HFF-Myc (cell line): Measurements from ENCODE around the gene PSMB11.

Experiments
- DNase-seq: peaks from one replicate; pipeline ENCODE4 v3.0.0-alpha.2; 2011; ENCODE audit warnings: low read depth; ENCODE audit errors: extremely low read depth
- H3K4me3 ChIP-seq: replicated peaks from 2 replicates; pipeline ENCODE4 v1.5.1; 2011; ENCODE audit warnings: low read depth, mild to moderate bottlenecking, control low read depth, low read length
- TF ChIP-seq, protein P1 (sequence below): IDR thresholded peaks from 2 replicates; pipeline ENCODE4 v1.5.1; 2012; ENCODE audit warnings: mild to moderate bottlenecking, low read depth, low read length, control low read depth; ENCODE audit errors: missing control alignments

PSMB11 gene

DNA sequence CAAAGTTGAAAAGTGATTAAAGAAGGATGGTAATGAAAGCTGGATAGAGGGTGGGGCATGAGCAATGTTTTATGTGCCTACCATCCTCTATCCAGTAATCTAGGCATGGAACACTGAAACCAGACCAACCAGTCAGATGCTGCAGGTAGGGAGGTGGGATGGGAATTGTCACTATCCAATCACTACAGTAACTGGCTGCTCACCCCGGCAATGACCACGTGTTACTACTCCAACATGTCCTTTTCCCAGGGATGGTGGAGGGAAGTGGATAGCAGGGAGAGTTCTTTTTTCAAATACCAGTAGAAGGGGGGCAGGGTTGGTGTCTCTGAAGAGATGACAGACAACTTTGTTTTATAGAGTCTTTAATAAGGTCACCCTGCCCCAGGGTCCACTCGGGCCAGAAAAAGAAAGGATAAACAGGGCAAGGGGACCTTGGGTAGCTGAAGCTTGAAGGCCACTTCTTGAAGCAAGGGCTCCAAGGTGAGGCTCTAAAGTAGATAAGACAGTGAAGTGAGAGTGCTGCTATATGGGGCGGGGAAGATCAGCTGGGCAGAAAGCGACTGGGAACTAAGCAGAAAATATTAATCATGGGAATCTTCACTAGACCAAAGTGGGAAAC, 30.0 kb downstream of the PSMB11 start:
- H3K4me3 ChIP-seq = peak overlapping the region; percentile 79
- TF ChIP-seq, protein P1, sequence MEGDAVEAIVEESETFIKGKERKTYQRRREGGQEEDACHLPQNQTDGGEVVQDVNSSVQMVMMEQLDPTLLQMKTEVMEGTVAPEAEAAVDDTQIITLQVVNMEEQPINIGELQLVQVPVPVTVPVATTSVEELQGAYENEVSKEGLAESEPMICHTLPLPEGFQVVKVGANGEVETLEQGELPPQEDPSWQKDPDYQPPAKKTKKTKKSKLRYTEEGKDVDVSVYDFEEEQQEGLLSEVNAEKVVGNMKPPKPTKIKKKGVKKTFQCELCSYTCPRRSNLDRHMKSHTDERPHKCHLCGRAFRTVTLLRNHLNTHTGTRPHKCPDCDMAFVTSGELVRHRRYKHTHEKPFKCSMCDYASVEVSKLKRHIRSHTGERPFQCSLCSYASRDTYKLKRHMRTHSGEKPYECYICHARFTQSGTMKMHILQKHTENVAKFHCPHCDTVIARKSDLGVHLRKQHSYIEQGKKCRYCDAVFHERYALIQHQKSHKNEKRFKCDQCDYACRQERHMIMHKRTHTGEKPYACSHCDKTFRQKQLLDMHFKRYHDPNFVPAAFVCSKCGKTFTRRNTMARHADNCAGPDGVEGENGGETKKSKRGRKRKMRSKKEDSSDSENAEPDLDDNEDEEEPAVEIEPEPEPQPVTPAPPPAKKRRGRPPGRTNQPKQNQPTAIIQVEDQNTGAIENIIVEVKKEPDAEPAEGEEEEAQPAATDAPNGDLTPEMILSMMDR = no peak
- no peak for DNase-seq

- TF ChIP-seq, protein P1 = no peak
- no peak for DNase-seq
- H3K4me3 ChIP-seq = no peak overlapping the region
These were observed 32.9 kb downstream of the PSMB11 start for GRCh38 chr14:23074906-23075305.

- TF ChIP-seq, protein P1 = peak; percentile 65
- no peak for DNase-seq
- no peak overlapping the region for H3K4me3 ChIP-seq
These were observed 34.9 kb downstream of the PSMB11 start for GRCh38 chr14:23076785-23077408.

GRCh38 chr14:23077962-23078361, 36.0 kb downstream of the PSMB11 start:
- TF ChIP-seq, protein P1 = no peak
- no peak overlapping the region for H3K4me3 ChIP-seq
- no peak for DNase-seq

DNA sequence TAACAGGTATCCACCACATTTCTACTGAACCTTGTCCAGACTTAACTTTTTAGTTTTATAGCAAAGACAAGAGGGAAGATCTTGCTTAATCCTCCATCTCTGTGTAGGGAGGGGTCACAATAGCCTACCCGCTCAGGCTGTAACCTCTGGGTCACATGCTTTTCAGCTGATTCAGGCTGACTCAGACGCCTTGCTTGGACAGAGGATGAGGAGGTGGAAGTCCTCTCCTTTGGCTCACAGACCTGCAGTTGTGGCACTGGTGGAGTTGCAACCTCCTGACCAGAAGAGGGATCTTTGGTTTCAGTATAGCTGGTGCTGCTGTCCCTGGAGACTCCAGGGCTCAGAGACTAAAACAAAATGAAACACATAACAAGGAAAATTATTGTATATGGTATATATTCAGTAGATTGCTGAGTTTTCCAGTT, 36.7 kb downstream of the PSMB11 start:
- no peak for DNase-seq

DNA sequence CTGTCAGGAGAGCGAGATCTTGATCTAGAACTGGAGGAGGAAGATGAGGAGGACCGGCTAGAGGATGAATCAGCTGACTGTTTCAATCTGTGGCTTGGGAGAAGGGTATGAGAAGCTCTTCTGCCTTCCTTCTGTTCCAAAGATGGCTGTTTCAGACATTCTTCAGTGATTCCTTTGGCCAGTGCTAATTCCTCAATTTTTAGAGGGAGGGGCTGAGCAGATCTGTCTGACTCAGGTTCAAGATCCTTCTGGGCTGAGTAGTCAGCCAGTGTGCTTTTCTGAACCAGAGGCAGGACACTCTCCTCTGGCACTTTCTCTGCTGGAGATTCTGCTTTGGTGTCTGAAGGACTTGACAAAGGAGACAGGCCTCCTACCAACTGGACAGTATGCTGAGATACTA, 37.7 kb downstream of the PSMB11 start:
- DNase-seq = no peak
- no peak overlapping the region for H3K4me3 ChIP-seq
- TF ChIP-seq, protein P1 = no peak

More for the DNA sequence above, 36.7 kb downstream of the PSMB11 start:
- no peak overlapping the region for H3K4me3 ChIP-seq
- TF ChIP-seq, protein P1 = no peak
